ENCODE measurements around the gene PTCH1. TPM values are rescaled to one million over a fixed set of nuclear protein-coding genes. Genes with fewer than 3 reads are reported as not detected.

PTCH1 gene
- total and polyA plus RNA-seq, 2 experiments from 2014 or later: 21.4 to 34.1 TPM

DNA sequence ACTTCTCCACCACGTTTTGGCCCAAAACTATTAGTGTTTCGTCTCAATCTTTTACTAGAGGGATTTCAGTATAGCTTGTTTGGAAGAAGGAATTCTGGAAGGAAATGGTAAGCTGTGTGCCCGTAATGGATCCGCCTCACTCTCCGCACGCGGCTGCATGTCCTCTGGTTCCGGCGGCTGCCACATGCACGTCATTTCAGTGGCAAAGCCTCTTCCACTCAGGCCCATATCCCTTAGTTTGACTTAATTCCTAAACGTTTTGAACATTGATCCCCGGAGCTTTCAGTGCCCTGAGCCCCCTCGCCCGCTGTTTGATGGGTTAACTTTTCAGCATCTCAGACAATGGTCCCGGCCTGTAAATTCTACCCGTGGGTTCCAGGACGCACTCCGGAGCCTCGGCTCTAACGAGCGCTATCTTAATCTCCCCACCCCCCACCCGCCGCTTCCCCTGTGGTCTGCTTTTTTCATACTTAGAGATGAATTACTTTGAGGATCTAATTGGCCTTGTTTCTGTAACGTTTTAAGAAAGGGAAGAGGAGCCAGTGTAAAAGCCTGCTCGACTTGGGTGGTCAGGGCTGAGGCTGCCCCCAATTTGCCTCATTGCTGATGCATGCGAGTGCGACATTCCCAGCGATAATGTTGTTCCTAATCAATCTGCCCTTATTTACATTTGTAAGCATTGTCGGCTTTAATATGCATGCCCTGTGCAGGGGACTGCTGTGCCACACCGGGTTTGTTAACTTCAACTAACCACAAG is 4.6 kb downstream of the PTCH1 start:
- TF ChIP-seq EZH2 (IDR thresholded peaks at IDR 0.05; ENCODE audit: low read depth, unreplicated experiment) (peak; percentile 13), JUNB (IDR thresholded peaks at IDR 0.05; ENCODE audit: unreplicated experiment) (no peak), NANOG (IDR thresholded peaks at IDR 0.05; ENCODE audit: borderline replicate concordance) (peak; percentile 89), CREB1 (CRISPR knock-in tag; IDR thresholded peaks at IDR 0.05; ENCODE audit: low read depth) (0 out of 2 replicates have a peak, but pooled peaks have one; percentile 24)
- TF ChIP-seq, protein P1, sequence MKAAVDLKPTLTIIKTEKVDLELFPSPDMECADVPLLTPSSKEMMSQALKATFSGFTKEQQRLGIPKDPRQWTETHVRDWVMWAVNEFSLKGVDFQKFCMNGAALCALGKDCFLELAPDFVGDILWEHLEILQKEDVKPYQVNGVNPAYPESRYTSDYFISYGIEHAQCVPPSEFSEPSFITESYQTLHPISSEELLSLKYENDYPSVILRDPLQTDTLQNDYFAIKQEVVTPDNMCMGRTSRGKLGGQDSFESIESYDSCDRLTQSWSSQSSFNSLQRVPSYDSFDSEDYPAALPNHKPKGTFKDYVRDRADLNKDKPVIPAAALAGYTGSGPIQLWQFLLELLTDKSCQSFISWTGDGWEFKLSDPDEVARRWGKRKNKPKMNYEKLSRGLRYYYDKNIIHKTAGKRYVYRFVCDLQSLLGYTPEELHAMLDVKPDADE (IDR thresholded peaks at IDR 0.05): 0 out of 2 replicates have a peak, but pooled peaks have one; percentile 11
- TF ChIP-seq, protein P2, sequence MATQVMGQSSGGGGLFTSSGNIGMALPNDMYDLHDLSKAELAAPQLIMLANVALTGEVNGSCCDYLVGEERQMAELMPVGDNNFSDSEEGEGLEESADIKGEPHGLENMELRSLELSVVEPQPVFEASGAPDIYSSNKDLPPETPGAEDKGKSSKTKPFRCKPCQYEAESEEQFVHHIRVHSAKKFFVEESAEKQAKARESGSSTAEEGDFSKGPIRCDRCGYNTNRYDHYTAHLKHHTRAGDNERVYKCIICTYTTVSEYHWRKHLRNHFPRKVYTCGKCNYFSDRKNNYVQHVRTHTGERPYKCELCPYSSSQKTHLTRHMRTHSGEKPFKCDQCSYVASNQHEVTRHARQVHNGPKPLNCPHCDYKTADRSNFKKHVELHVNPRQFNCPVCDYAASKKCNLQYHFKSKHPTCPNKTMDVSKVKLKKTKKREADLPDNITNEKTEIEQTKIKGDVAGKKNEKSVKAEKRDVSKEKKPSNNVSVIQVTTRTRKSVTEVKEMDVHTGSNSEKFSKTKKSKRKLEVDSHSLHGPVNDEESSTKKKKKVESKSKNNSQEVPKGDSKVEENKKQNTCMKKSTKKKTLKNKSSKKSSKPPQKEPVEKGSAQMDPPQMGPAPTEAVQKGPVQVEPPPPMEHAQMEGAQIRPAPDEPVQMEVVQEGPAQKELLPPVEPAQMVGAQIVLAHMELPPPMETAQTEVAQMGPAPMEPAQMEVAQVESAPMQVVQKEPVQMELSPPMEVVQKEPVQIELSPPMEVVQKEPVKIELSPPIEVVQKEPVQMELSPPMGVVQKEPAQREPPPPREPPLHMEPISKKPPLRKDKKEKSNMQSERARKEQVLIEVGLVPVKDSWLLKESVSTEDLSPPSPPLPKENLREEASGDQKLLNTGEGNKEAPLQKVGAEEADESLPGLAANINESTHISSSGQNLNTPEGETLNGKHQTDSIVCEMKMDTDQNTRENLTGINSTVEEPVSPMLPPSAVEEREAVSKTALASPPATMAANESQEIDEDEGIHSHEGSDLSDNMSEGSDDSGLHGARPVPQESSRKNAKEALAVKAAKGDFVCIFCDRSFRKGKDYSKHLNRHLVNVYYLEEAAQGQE (IDR thresholded peaks at IDR 0.05; ENCODE audit: unreplicated experiment): no peak
- Mint-ChIP-seq H3K4me3 (peak overlapping the region; percentile 87), H3K27me3 (ENCODE audit: insufficient read depth, low read depth, poor library complexity) (peaks cover 72% of the 10 kb centered on the region), H3K9me3 (no peaks in the 10 kb centered on the region; the same call in 2 of the 3 replicates), H3K36me3 (ENCODE audit: low read depth) (no peaks in the 10 kb centered on the region; the same call in 2 of the 3 replicates), H3K4me1 (peaks cover 48% of the 10 kb centered on the region), H3K27ac (no peak overlapping the region)
- H3K36me3 ChIP-seq (ENCODE audit: insufficient read depth): no peaks in the 10 kb centered on the region
- H3K4me1 ChIP-seq (ENCODE audit: insufficient read depth): peaks cover 28% of the 10 kb centered on the region
- peaks cover 22% of the 10 kb centered on the region for H3F3A ChIP-seq (replicated peaks; ENCODE audit: low read depth)
- no peak for ATAC-seq
- H3K4me3 ChIP-seq: peak overlapping the region; percentile 87
- peak overlapping the region; percentile 88 for H3K4me2 ChIP-seq
- H3K27ac ChIP-seq (ENCODE audit: low read depth): no peak overlapping the region
- peak; percentile 80 for DNase-seq (ENCODE audit: low spot score)
- no peaks in the 10 kb centered on the region for H3K9me2 ChIP-seq (ENCODE audit: insufficient read depth)
- H2AFZ ChIP-seq: no peak overlapping the region
- H3K27me3 ChIP-seq (ENCODE audit: insufficient read depth): peaks cover 43% of the 10 kb centered on the region
- H4K20me1 ChIP-seq (replicated peaks; ENCODE audit: insufficient read depth): no peaks in the 10 kb centered on the region
- H3K79me2 ChIP-seq (replicated peaks; ENCODE audit: insufficient read depth): peaks cover 19% of the 10 kb centered on the region

DNA sequence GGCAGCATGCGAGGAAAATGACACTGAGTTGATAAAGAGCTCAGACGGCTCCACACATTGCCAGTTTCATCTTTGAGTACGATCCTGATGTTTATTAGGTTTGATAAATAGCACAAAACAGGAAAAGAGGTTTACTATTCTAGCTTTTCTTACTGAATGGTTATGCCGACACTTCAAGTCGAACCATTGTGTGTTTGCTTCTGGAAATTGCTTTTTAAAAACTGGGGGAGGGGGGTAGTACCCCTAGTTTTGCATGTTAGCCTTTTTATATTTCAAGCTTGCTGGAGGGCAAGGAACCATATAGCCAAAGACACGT is 5.2 kb downstream of the PTCH1 start:
- Histone ChIP-seq H3K79me2 (replicated peaks; ENCODE audit: insufficient read depth) (peaks cover 25% of the 10 kb centered on the region), H3K4me1 (ENCODE audit: insufficient read depth) (peaks cover 28% of the 10 kb centered on the region), H3K4me3 (peak overlapping the region; percentile 87), H3K36me3 (ENCODE audit: insufficient read depth) (no peaks in the 10 kb centered on the region), H3F3A (replicated peaks; ENCODE audit: low read depth) (peaks cover 18% of the 10 kb centered on the region), H4K20me1 (replicated peaks; ENCODE audit: insufficient read depth) (no peaks in the 10 kb centered on the region), H2AFZ (no peak overlapping the region), H3K4me2 (peak overlapping the region; percentile 88), H3K27me3 (ENCODE audit: insufficient read depth) (peaks cover 37% of the 10 kb centered on the region), H3K9me2 (ENCODE audit: insufficient read depth) (no peaks in the 10 kb centered on the region), H3K27ac (ENCODE audit: low read depth) (peak overlapping the region; percentile 94)
- ATAC-seq (no peak), DNase-seq (ENCODE audit: low spot score) (no peak)
- Mint-ChIP-seq H3K9me3 (no peaks in the 10 kb centered on the region; the same call in 2 of the 3 replicates), H3K4me1 (peaks cover 46% of the 10 kb centered on the region), H3K27ac (0 out of 2 replicates have a peak overlapping the region, but pooled peaks have one; percentile 61), H3K36me3 (ENCODE audit: low read depth) (no peaks in the 10 kb centered on the region; the same call in 2 of the 3 replicates), H3K27me3 (ENCODE audit: insufficient read depth, low read depth, poor library complexity) (peaks cover 66% of the 10 kb centered on the region), H3K4me3 (peak overlapping the region; percentile 87)
- TF ChIP-seq NANOG (IDR thresholded peaks at IDR 0.05; ENCODE audit: borderline replicate concordance) (no peak), EZH2 (IDR thresholded peaks at IDR 0.05; ENCODE audit: low read depth, unreplicated experiment) (no peak)
- TF ChIP-seq, protein P1 (IDR thresholded peaks at IDR 0.05): no peak
- TF ChIP-seq, protein P2 (IDR thresholded peaks at IDR 0.05; ENCODE audit: unreplicated experiment): no peak

All from GM23338 (cell line).